A549 treated with ZK216348 at 1 μM for 4 hours (cell line): Measurements from ENCODE around the gene KLHL10. TPM values are rescaled to one million over a fixed set of nuclear protein-coding genes. Genes with fewer than 3 reads are reported as not detected.

ENCODE experiments used
- total RNA-seq: library from RNA; stranded (reverse); fragments of 200-300 nt; extraction: Qiagen RNA extraction; gene quantifications from 5 replicates; pipeline ENCODE4 v1.2.3, GENCODE V29; 2022; ENCODE audit warnings: low read depth

KLHL10 gene
- total RNA-seq: 0.07 to 0.19 TPM (median 0.14 TPM) in 3 of 5 replicates, not detected in the others

GRCh38 chr17:41837761-41838538 is at the start of gene KLHL10:
KLHL10 (plus strand) TSS chr17:41837825; CDS start chr17:41837933, 108 bp downstream.

GRCh38 chr17:41811549-41812380 is 25.9 kb upstream of the KLHL10 start, which contains the start of gene P3H4:
P3H4 (minus strand) TSS chr17:41811949; CDS start chr17:41811915, 34 bp downstream.

GRCh38 chr17:41812381-41813151 is 25.1 kb upstream of the KLHL10 start, which contains the start of gene FKBP10:
FKBP10 (plus strand) TSS chr17:41813004; CDS start chr17:41813035, 31 bp downstream.

GRCh38 chr17:41835800-41836549 is 1.6 kb upstream of the KLHL10 start, which contains the start of gene NT5C3B:
NT5C3B (minus strand) TSS chr17:41836232; CDS start chr17:41836193, 39 bp downstream.

GRCh38 chr17:41864836-41865595 is 27.4 kb downstream of the KLHL10 start, which contains the start of gene KLHL11:
KLHL11 (minus strand) TSS chr17:41865423; CDS start chr17:41865370, 53 bp downstream.

Other genes starting within 250 kb of the KLHL10 start
- 0.38 to 1.2 TPM (median 0.89 TPM) in 5 replicates for gene KRT16, start 225.1 kb upstream of the KLHL10 start, total RNA-seq
- gene KRT17, start 213.2 kb upstream of the KLHL10 start, total RNA-seq: 0.92 to 1.7 TPM (median 1.0 TPM) in 5 replicates
- 1,212 to 1,763 TPM (median 1,340 TPM) in 5 replicates for gene EIF1, start 148.9 kb upstream of the KLHL10 start, total RNA-seq
- not detected in 5 replicates for gene GAST, start 125.5 kb upstream of the KLHL10 start, total RNA-seq
- 1.1 to 1.8 TPM (median 1.5 TPM) in 5 replicates for gene HAP1, start 103.2 kb upstream of the KLHL10 start, total RNA-seq
- 60.0 to 143 TPM (median 119 TPM) in 5 replicates for gene JUP, start 51.1 kb upstream of the KLHL10 start, total RNA-seq
- 23.0 to 39.6 TPM (median 35.6 TPM) in 5 replicates for gene P3H4, start 25.9 kb upstream of the KLHL10 start, total RNA-seq
- 70.3 to 122 TPM (median 105 TPM) in 5 replicates for gene FKBP10, start 24.8 kb upstream of the KLHL10 start, total RNA-seq
- gene NT5C3B, start 1.6 kb upstream of the KLHL10 start, total RNA-seq: 105 to 121 TPM (median 107 TPM) in 5 replicates
- 1.9 to 4.3 TPM (median 2.5 TPM) in 5 replicates for gene KLHL11, start 27.6 kb downstream of the KLHL10 start, total RNA-seq
- gene ACLY, start 81.1 kb downstream of the KLHL10 start, total RNA-seq: 248 to 316 TPM (median 287 TPM) in 5 replicates
- gene ODAD4, start 92.8 kb downstream of the KLHL10 start, total RNA-seq: 1.2 to 2.0 TPM (median 1.5 TPM) in 5 replicates
- gene CNP, start 129.0 kb downstream of the KLHL10 start, total RNA-seq: 53.6 to 76.8 TPM (median 69.5 TPM) in 5 replicates
- gene DNAJC7, start 179.6 kb downstream of the KLHL10 start, total RNA-seq: 116 to 138 TPM (median 126 TPM) in 5 replicates
- gene NKIRAS2, start 182.3 kb downstream of the KLHL10 start, total RNA-seq: 40.2 to 49.3 TPM (median 45.6 TPM) in 5 replicates
- gene C17orf113, start 212.8 kb downstream of the KLHL10 start, total RNA-seq: 0.40 to 1.2 TPM (median 0.76 TPM) in 5 replicates